ENCODE measurements around the gene AADAT. TPM values are rescaled to one million over a fixed set of nuclear protein-coding genes. Genes with fewer than 3 reads are reported as not detected.

Gene AADAT
- total and polyA plus RNA-seq, 9 of the 15 experiments (the other 6 are each of a cell fraction or from before 2014, with no cell fraction given): 0.06 to 0.07 TPM; not detected in 7

GRCh38 chr4:170047771-170048354 lies 41.9 kb downstream of the AADAT start (continued):
- TF ChIP-seq STAT6 (CRISPR knock-in tag; IDR thresholded peaks at IDR 0.05) (no peak), ZNF431 (CRISPR knock-in tag; IDR thresholded peaks at IDR 0.05) (no peak), HMG20A (CRISPR knock-in tag; conservative IDR thresholded peaks at IDR 0.05) (no peak), POLR3G (IDR thresholded peaks at IDR 0.05; ENCODE audit: extremely low read depth, insufficient read length, insufficient replicate concordance) (no peak), SMC3 (conservative IDR thresholded peaks at IDR 0.05; ENCODE audit: insufficient read depth, low read depth, low read length) (0 out of 2 replicates have a peak, but pooled peaks have one; percentile 29), GTF2A2 (tag; IDR thresholded peaks at IDR 0.05) (no peak), ILF3 (IDR thresholded peaks at IDR 0.05; ENCODE audit: borderline replicate concordance) (no peak), GABPB2 (CRISPR knock-in tag; conservative IDR thresholded peaks at IDR 0.05) (no peak), REST (IDR thresholded peaks at IDR 0.05; ENCODE audit: borderline replicate concordance) (peak; percentile 77), REST (CRISPR knock-in tag; IDR thresholded peaks at IDR 0.05; ENCODE audit: low read depth) (no peak), DEAF1 (CRISPR knock-in tag; IDR thresholded peaks at IDR 0.05) (peak; percentile 61; the same call in 1 of the 2 replicates), CHCHD3 (CRISPR knock-in tag; IDR thresholded peaks at IDR 0.05) (no peak), RBM17 (IDR thresholded peaks at IDR 0.05; ENCODE audit: borderline replicate concordance, low read depth, low read length) (no peak), RAD21 (CRISPR knock-in tag; conservative IDR thresholded peaks at IDR 0.05 in 1 of 2, IDR thresholded peaks at IDR 0.05 in 1 of 2) (peak; percentile 82 to 90), ZNF785 (CRISPR knock-in tag; IDR thresholded peaks at IDR 0.05) (no peak), YBX1 (IDR thresholded peaks at IDR 0.05) (no peak)

Measured in K562 (cell line).